Measurements from ENCODE around the gene SATB1.

- TF ChIP-seq POLR2A (IDR thresholded peaks at IDR 0.05; ENCODE audit: low read length) = no peak
- TF ChIP-seq GATA1 (IDR thresholded peaks at IDR 0.05; ENCODE audit: low read depth, low read length) = no peak
These were observed 1.6 kb upstream of the SATB1 start for GRCh38 chr3:18426597-18427193.

Data from erythroblast (primary cell).